Trophoblast cell (in vitro differentiated cells and primary cell): Measurements from ENCODE around the gene ELP2.

Experiments
- DNase-seq, 2 donors: peaks; one replicate each; pipeline ENCODE4 v3.0.0-alpha.2; 2016
- H2AFZ ChIP-seq: 2 replicates; pipeline ENCODE4 v1.6.1; 2013; ENCODE audit warnings: low read length, moderate library complexity, mild to moderate bottlenecking; ENCODE audit not compliant: insufficient read depth, poor library complexity
- H2AK5ac ChIP-seq: 2 replicates; pipeline ENCODE4 v1.6.1; 2013; ENCODE audit warnings: mild to moderate bottlenecking, low read length
- H2BK120ac ChIP-seq: 2 replicates; pipeline ENCODE4 v1.6.1; 2013; ENCODE audit warnings: low read length, mild to moderate bottlenecking, moderate library complexity; ENCODE audit not compliant: insufficient read depth, poor library complexity
- H2BK12ac ChIP-seq: 2 replicates; pipeline ENCODE4 v1.6.1; 2013; ENCODE audit warnings: mild to moderate bottlenecking, low read length, moderate library complexity
- H2BK5ac ChIP-seq: 2 replicates; pipeline ENCODE4 v1.6.1; 2013; ENCODE audit warnings: low read length, low read depth, moderate library complexity, mild to moderate bottlenecking; ENCODE audit not compliant: poor library complexity
- H3K14ac ChIP-seq: 2 replicates; pipeline ENCODE4 v1.6.1; 2013; ENCODE audit warnings: mild to moderate bottlenecking, low read length
- H3K18ac ChIP-seq: 2 replicates; pipeline ENCODE4 v1.6.1; 2013; ENCODE audit warnings: mild to moderate bottlenecking, low read length
- H3K23ac ChIP-seq: 2 replicates; pipeline ENCODE4 v1.6.1; 2013; ENCODE audit warnings: low read length
- H3K27ac ChIP-seq: 2 replicates; pipeline ENCODE4 v1.5.1; 2013; ENCODE audit warnings: low read depth, mild to moderate bottlenecking, inconsistent platforms, low read length, moderate library complexity
- H3K27me3 ChIP-seq: 2 replicates; pipeline ENCODE4 v1.6.1; 2013; ENCODE audit warnings: inconsistent platforms, mild to moderate bottlenecking, low read length, moderate library complexity; ENCODE audit not compliant: insufficient read depth
- H3K36me3 ChIP-seq, 2 experiments: 1 replicate in 1 of 2; 2 replicates in 1 of 2; pipeline ENCODE4 v1.6.1; 2013; ENCODE audit warnings: low read length in 2 of 2, mild to moderate bottlenecking in 2 of 2, moderate library complexity in 1 of 2; ENCODE audit not compliant: insufficient read depth in 2 of 2, control insufficient read depth in 1 of 2
- H3K4ac ChIP-seq: 2 replicates; pipeline ENCODE4 v1.6.1; 2013; ENCODE audit warnings: low read depth, mild to moderate bottlenecking, low read length, moderate library complexity
- H3K4me1 ChIP-seq, 2 experiments: 1 replicate in 1 of 2; 2 replicates in 1 of 2; pipeline ENCODE4 v1.6.1; 2013; ENCODE audit warnings: low read length in 2 of 2, mild to moderate bottlenecking in 2 of 2, moderate library complexity in 1 of 2; ENCODE audit not compliant: insufficient read depth in 2 of 2, control insufficient read depth in 1 of 2
- H3K4me2 ChIP-seq: 2 replicates; pipeline ENCODE4 v1.6.1; 2013; ENCODE audit warnings: inconsistent platforms, mild to moderate bottlenecking, low read length, moderate library complexity
- H3K4me3 ChIP-seq: 2 replicates; pipeline ENCODE4 v1.5.1; 2013; ENCODE audit warnings: mild to moderate bottlenecking, low read depth, low read length, inconsistent platforms
- H3K79me1 ChIP-seq: one replicate; pipeline ENCODE4 v1.6.1; 2013; ENCODE audit warnings: low read length
- H3K79me2 ChIP-seq: 2 replicates; pipeline ENCODE4 v1.6.1; 2013; ENCODE audit warnings: low read length, mild to moderate bottlenecking; ENCODE audit not compliant: control insufficient read depth, insufficient read depth, poor library complexity
- H3K9ac ChIP-seq: 2 replicates; pipeline ENCODE4 v1.6.1; 2013; ENCODE audit warnings: mild to moderate bottlenecking, low read length
- H3K9me3 ChIP-seq: 2 replicates; pipeline ENCODE4 v1.6.1; 2013; ENCODE audit warnings: low read depth, mild to moderate bottlenecking, control low read depth, inconsistent platforms, low read length; ENCODE audit not compliant: insufficient read depth
- H4K12ac ChIP-seq: 2 replicates; pipeline ENCODE4 v1.6.1; 2013; ENCODE audit warnings: low read depth, mild to moderate bottlenecking, low read length, moderate library complexity
- H4K8ac ChIP-seq: 2 replicates; pipeline ENCODE4 v1.6.1; 2013; ENCODE audit warnings: low read depth, mild to moderate bottlenecking, low read length, moderate library complexity
- H4K91ac ChIP-seq: one replicate; pipeline ENCODE4 v1.6.1; 2013; ENCODE audit warnings: low read depth, mild to moderate bottlenecking, low read length, moderate library complexity
- WGBS: extraction: QIAGEN DNeasy Blood & Tissue Kit; methylation state at CpG from one replicate; pipeline ENCODE4 v1.1.7; 2013; ENCODE audit warnings: missing lambda C conversion rate; ENCODE audit not compliant: insufficient read length, insufficient coverage; ENCODE audit errors: extremely low coverage; 5-methylcytosine and 5-hydroxymethylcytosine counted together

ELP2 gene

DNA sequence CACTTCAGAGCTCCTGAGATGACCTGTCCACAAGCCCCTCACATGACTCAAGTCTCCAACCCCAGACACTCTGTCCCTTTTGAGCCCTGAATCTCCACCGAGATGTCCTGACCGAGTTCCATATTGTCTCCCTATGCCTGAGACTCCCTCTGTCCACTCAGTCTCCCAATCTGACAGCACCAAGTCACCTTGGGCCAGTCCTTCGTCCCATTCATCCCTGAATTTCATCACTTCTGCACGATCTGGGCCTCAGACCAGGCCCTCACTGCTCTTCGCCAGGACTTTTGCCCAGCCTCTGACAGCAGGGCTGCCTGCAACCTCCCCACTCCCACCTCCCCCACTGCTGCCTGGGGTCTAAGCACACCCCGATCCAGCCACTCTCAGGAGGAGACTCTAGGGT, 53.3 kb downstream of the ELP2 start:
- Histone ChIP-seq H3K79me1 (peaks cover 3% of the 10 kb centered on the region), H3K18ac (no peak overlapping the region), H2AFZ (no peak overlapping the region), H3K27me3 (peaks cover 18% of the 10 kb centered on the region), H3K4ac (no peak overlapping the region), H3K4me2 (no peak overlapping the region), H3K27ac (no peak overlapping the region), H2AK5ac (no peak overlapping the region), H3K4me3 (no peak overlapping the region), H3K9ac (no peak overlapping the region), H2BK120ac (no peak overlapping the region), H3K23ac (no peak overlapping the region), H4K8ac (no peak overlapping the region), H3K9me3 (peaks cover 3% of the 10 kb centered on the region), H4K91ac (no peak overlapping the region), H3K14ac (no peak overlapping the region), H3K4me1 (peaks cover 5 to 11% of the 10 kb centered on the region in 2 experiments), H3K36me3 (no peaks in the 10 kb centered on the region), H4K12ac (no peak overlapping the region), H2BK5ac (no peak overlapping the region), H3K79me2 (no peaks in the 10 kb centered on the region), H2BK12ac (no peak overlapping the region)
- WGBS = no CpG with 5 or more reads among the region's 6 CpGs
- DNase-seq = no peak

DNA sequence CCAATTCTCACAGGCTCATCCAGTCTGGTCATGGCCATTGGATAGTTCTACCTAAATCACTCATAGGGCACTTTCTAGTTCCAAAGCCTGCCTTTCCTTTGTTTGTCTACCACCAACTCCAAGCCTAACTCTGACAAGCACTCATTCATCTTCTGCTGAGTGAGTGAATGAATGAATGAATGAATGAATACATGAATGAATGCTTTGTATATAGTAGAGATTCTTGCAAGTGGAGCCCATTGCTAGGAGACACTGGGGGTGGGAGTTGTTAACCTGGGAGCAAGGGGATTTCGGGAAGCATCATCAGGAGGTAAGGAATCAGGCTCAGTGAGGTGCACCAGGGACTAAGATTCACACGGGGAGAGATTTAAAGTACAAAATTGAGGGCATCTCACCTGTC, 54.3 kb downstream of the ELP2 start:
- no peak overlapping the region for H3K23ac ChIP-seq
- no peak overlapping the region for H4K8ac ChIP-seq
- no peak overlapping the region for H2AK5ac ChIP-seq
- no CpG with 5 or more reads among the region's 2 CpGs for WGBS
- no peak overlapping the region for H2AFZ ChIP-seq
- no peak for DNase-seq
- no peak overlapping the region for H4K12ac ChIP-seq
- H3K9me3 ChIP-seq = peaks cover 6% of the 10 kb centered on the region
- no peak overlapping the region for H3K14ac ChIP-seq
- peaks cover 5 to 11% of the 10 kb centered on the region in 2 experiments for H3K4me1 ChIP-seq
- no peak overlapping the region for H3K4me3 ChIP-seq
- H3K9ac ChIP-seq = no peak overlapping the region
- H2BK120ac ChIP-seq = no peak overlapping the region
- no peak overlapping the region for H3K18ac ChIP-seq
- no peaks in the 10 kb centered on the region for H3K79me2 ChIP-seq
- H2BK5ac ChIP-seq = no peak overlapping the region
- H3K36me3 ChIP-seq = no peaks in the 10 kb centered on the region
- H3K27ac ChIP-seq = no peak overlapping the region
- H3K4me2 ChIP-seq = no peak overlapping the region
- H3K79me1 ChIP-seq = peaks cover 3% of the 10 kb centered on the region
- no peak overlapping the region for H2BK12ac ChIP-seq
- no peak overlapping the region for H4K91ac ChIP-seq
- no peak overlapping the region for H3K4ac ChIP-seq
- peaks cover 24% of the 10 kb centered on the region for H3K27me3 ChIP-seq

DNA sequence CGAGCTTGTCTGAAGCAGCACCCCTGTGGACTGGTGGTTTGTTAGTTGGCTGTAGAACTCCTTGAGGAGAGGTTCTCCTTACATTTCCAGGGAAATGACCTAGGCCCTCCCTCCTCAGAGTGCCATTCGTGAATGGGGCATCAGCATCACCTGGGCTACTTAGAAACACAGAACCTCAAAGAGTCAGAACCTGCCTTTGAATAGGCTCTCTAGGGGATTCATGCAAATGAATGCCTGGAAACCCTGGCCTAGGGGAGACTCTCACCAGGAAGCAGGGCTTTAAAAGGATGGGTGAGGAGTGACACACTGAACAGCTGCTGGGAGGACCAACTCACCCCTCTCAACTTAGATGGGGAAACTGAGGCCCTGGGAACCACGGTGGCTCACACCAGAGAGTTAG, 55.5 kb downstream of the ELP2 start:
- no peak overlapping the region for H4K8ac ChIP-seq
- DNase-seq = no peak
- peaks cover 5 to 11% of the 10 kb centered on the region in 2 experiments for H3K4me1 ChIP-seq
- no peak overlapping the region for H2AK5ac ChIP-seq
- H3K79me2 ChIP-seq = no peaks in the 10 kb centered on the region
- no peak overlapping the region for H2BK120ac ChIP-seq
- H3K4ac ChIP-seq = no peak overlapping the region
- peaks cover 3% of the 10 kb centered on the region for H3K79me1 ChIP-seq
- H3K27ac ChIP-seq = no peak overlapping the region
- H2BK12ac ChIP-seq = no peak overlapping the region
- H4K12ac ChIP-seq = no peak overlapping the region
- no peak overlapping the region for H3K23ac ChIP-seq
- no peak overlapping the region for H3K4me2 ChIP-seq
- H3K36me3 ChIP-seq = no peaks in the 10 kb centered on the region
- no peak overlapping the region for H3K14ac ChIP-seq
- no peak overlapping the region for H3K18ac ChIP-seq
- H4K91ac ChIP-seq = no peak overlapping the region
- H2BK5ac ChIP-seq = no peak overlapping the region
- no peak overlapping the region for H3K4me3 ChIP-seq
- no peak overlapping the region for H3K9ac ChIP-seq
- peaks cover 24% of the 10 kb centered on the region for H3K27me3 ChIP-seq
- no peak overlapping the region for H2AFZ ChIP-seq
- no CpG with 5 or more reads among the region's 3 CpGs for WGBS
- H3K9me3 ChIP-seq = peaks cover 6% of the 10 kb centered on the region

DNA sequence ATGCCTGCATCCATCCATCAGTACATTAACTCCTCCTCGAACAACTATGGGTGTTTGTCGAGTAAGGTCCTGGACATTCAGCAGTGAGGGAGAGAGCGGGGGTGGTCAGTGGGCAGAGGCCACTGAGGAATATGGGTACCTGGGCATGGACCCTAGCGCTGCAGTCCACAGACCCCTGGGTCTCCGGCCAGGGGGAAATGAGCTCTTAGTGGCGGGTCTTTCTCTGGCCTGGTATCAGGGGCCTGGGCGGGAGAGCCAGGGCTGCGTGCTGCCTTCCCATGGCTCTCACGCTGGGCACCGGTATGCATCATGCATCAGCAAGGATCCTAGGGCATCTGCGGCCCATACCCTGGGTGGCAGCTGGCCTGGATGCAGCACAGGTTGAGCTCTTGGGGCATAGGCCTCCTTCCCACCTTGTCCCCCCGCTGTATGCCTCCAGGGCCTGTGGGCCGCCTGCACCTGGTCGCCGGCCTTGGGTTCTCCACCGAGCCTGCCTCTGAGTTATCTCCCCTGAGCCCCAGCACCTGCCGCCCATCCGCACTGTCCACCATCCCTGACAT, 56.3 kb downstream of the ELP2 start:
- Histone ChIP-seq H3K27ac (no peak overlapping the region), H2AK5ac (no peak overlapping the region), H3K79me2 (no peaks in the 10 kb centered on the region), H3K36me3 (no peaks in the 10 kb centered on the region), H3K14ac (no peak overlapping the region), H2BK5ac (no peak overlapping the region), H3K18ac (no peak overlapping the region), H4K12ac (no peak overlapping the region), H2BK12ac (no peak overlapping the region), H3K27me3 (peaks cover 24% of the 10 kb centered on the region), H3K4me1 (peaks cover 5 to 11% of the 10 kb centered on the region in 2 experiments), H3K4ac (no peak overlapping the region), H2AFZ (no peak overlapping the region), H3K79me1 (peaks cover 3% of the 10 kb centered on the region), H3K9ac (no peak overlapping the region), H4K91ac (no peak overlapping the region), H3K4me2 (no peak overlapping the region), H2BK120ac (no peak overlapping the region), H3K4me3 (no peak overlapping the region), H3K23ac (no peak overlapping the region), H3K9me3 (peaks cover 6% of the 10 kb centered on the region), H4K8ac (no peak overlapping the region)
- no peak for DNase-seq
- WGBS = no CpG with 5 or more reads among the region's 18 CpGs
